NCI-H1436 (cell line): ENCODE measurements around the gene ZNF629.

Experiments
- DNase-seq: peaks from one replicate; lab custom pipeline; 2025; lab: John Stamatoyannopoulos, UW

The ZNF629 gene

DNA sequence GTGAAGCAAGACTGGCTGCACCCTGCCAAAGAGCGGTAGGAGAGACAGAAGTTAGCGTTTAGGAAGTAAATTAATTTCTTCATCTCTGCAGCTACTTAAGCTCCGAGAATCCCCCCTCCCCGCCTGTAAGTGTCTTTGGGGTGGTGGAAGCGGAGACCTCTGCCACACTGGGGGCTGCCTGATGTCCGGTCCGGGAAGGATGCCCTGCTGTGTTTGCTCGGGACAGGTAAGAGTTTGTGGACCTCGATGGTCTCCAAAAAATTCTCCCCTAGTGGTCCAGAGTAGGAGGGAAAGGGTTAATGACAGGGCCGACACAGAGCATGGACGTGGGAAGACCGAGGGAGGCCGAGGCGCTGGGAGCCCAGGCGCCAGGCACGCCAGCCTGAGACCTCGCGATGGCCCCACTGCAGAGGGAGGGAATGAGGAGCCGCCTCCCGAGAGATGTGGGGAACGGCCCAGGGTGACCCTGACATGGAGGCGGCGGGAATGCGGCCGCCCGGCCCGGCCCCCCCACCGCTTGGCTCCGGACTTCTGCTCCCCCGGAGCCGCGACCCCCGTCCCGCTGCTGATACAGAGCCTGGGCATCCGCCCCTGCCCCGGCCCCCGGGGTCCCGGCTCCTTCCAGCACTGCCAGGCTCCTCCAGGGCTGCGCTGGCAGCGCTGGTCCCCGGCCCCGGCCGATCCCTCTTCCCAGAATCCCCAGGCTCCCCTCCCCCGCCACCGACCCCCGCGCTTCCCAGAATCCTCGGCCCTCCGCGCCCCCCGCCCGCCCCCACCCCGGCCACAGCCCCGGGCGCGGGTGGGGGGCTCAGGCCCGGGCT lies 680 bp downstream of the ZNF629 start:
- no peak for DNase-seq

DNA sequence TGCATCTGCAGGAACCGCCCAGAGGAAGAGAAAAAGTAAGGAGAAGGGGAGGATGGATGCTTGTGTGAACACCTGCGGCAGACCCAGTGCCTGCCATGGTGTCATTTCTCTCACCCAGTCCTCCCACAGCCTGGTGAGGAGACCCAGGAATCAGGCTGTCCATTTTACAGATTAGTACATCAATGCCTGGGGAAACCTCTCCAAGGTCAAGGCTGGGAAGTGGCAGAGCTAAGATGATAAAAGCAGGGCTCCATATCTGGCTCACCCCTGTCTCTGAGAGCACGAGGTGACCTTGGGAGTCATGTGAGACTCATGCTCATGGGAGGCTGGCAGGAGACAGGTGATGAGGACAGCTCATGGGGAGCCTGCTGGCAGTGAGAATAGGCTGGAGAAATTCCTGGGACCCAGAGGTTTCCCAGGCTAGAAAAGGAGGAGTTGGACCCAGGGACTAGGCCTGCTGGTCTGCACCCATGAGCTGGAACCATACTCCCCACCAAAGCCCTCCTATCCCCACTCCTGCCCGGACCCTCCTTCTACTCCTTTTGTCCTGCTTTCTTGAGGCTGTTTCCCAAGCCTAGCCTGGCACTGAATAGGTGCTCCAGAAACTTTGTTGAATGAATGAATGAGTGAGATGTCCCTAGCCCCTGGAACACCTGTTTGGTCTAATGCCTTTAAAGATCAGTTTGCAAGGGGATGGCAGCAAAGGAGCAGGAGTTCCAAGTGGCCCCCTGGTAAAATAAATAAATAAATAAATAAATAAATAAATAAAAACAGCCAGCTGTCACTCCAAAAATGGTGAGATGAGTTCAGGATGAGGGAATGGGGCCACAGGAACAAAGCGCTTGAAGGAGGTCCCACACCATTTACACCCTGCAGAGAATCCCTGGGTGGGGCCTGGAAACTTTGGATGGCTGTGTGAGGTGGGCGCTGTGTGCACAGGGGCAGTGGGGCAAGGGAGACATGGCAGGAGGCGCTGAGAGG lies 1.6 kb downstream of the ZNF629 start:
- DNase-seq, result no peak

DNA sequence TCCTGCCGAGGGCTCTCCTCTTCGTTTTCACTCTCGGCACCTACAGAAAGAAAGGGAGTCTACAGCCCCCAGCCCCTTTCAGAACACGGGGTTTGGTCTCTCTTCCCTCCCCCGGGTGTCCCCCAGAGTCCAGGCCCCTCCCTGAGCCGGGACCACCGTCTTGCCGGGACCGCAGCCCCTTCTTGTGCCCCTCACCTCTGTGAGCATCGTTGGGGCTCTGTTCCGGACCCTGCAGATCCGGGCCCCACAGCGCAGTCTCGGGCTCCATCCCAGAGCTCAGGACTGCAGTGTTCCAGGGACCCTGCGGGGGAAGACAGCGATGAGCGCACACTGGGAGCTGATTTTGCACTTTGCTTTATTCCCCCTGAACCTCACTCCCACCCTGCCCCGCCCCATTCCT lies 2.8 kb downstream of the ZNF629 start:
- DNase-seq, result no peak

GRCh38 chr16:30783280-30784109 lies 3.5 kb downstream of the ZNF629 start:
- DNase-seq, result no peak

- DNase-seq, result no peak
These were observed 4.3 kb downstream of the ZNF629 start for GRCh38 chr16:30782486-30783279.

DNA sequence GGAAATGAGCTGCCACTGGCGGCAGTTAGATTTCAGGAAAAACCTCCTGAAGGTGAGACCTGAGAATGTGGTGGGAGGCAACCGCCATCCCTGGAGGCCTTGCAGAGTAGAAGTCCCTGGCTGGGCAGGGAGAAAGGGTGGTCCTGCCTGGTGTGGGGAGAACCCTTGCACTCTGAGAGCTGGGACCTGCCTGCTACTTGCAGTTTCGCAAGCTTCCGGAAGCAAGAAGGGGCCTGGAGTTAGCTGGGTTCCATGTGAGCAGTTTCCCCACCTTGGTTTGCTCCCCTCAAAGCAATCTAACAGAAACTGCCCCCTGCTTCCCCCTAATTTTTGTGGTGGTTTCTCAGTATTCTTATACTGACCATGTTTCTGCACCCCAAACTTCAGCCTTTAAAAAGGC lies 6.5 kb downstream of the ZNF629 start:
- no peak for DNase-seq

- no peak for DNase-seq
These were observed 7.0 kb downstream of the ZNF629 start for GRCh38 chr16:30780021-30780420.

- no peak for DNase-seq
These were observed 7.4 kb downstream of the ZNF629 start for GRCh38 chr16:30779596-30779995.

- no peak for DNase-seq
These were observed 8.3 kb downstream of the ZNF629 start for GRCh38 chr16:30778549-30779244.

GRCh38 chr16:30777591-30778297 lies 9.3 kb downstream of the ZNF629 start:
- DNase-seq, result no peak

GRCh38 chr16:30775392-30776188 lies 11.4 kb downstream of the ZNF629 start:
- peak; percentile 25 for DNase-seq

- DNase-seq, result no peak
These were observed 11.9 kb downstream of the ZNF629 start for GRCh38 chr16:30775131-30775391.

DNA sequence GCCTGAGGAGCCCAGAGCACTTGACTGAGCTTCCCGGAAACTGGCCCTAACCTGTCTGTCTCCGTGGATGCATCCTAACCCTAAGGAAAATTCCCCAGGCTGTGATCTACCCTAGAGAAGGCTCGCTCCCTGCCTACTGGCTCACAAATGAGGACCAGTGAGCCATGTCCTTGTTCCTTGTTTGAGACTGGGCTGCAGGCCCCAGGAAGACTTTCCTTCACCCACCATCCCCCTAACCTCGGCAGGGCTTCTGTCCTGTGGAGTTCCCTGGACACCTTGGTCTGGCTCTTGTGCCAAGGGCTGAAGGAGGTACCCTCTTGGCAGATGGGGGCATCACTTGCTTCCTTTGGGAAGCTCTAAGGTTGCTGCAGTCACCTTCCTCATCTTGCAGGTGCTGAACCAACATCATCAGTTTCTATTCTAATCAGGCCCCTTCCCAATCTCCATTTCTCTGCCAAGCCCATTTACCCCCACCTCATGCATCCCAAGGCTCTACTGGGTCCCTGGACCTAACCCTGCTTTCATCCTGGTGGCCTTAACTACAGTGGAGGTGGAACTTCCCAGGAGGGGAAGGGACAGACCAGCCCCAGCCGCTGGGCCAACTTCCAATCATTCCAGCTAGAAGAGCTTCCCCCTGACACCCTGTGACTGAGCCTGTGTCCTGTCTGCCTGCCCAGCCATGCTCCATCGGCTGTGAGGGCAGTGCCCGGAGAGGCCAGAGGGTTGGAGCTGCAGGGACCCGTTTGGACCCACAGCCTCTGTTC lies 12.5 kb downstream of the ZNF629 start:
- DNase-seq, result no peak

DNA sequence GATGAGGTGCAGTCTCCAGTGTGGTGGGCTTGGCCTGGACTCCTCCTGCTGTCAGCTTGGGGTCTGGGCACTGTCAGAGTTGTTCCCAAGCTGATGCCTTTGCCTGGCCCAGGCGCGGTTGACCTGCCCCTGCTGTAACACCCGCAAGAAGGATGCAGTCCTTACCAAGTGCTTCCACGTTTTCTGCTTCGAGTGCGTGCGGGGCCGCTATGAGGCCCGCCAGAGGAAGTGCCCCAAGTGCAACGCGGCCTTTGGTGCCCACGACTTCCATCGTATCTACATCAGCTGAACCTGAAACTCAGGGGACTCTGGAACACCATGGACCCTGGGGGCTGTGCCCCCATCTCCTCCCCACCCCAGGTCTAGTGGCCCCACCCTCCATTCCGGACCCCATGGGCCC lies 13.2 kb downstream of the ZNF629 start:
- no peak for DNase-seq

DNA sequence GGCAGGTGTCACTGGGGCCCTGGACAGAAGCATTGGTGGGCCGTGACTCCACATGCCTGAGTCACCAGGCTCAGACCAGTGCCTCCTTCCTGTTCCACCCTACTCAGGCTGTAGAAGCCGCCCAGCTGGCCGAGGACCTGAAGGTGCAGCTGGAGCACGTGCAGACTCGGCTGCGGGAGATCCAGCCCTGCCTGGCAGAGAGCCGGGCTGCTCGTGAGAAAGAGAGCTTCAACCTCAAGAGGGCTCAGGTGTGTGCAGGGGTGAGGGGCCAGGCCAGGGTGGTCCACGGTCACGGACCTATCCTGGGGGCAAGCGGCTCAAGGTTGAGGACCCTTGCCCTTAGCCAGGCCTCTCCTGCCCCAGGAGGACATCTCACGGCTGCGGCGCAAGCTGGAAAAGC lies 15.3 kb downstream of the ZNF629 start:
- DNase-seq, result no peak

DNA sequence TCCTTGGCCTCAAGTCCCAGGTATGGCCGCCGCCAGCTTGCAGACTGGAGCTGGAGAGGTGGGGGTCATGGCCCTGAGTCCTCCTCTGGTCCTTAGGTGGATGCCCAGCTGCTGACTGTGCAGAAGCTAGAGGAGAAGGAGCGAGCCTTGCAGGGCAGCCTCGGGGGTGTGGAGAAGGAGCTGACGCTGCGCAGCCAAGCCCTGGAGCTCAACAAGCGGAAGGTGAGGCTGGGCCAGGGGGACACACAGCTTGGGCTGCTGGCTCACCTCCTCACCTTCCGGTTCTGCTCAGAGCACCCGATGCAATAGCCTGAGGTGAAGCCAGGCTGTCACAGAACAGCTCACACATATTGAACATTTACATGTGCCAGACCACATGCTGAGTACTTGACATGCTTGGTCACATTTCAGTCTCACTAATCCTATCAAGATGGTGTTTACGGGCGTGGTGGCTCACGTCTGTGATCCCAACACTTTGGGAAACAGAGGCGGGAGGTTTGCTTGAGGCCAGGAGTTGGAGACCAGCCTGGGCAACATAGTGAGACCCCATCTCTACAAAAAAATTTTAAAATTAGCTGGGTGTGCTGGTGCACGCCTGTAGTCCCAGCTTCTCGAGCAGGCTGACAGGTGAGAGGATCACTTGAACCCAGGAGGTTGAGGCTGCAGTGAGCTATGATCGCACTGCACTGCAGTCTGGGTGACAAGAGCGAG lies 17.5 kb downstream of the ZNF629 start:
- DNase-seq, result no peak

GRCh38 chr16:30768583-30769181 lies 18.3 kb downstream of the ZNF629 start:
- DNase-seq, result no peak
